Naive thymus-derived CD4-positive, alpha-beta T cell (primary cell): ENCODE results near the gene FGF18. TPM values are rescaled to one million over a fixed set of nuclear protein-coding genes. Genes with fewer than 3 reads are reported as not detected.
"Not testable (repeated sequence)": the region's sequence is repeated elsewhere in the genome, so short reads cannot be mapped to it uniquely, and the experiment has no call there.

Experiments
- ATAC-seq: fragments of 150-1000 bp; cut with Tn5 transposase; 2 replicates; pipeline ENCODE4 v1.10.0; 2021; ENCODE audit warnings: mild to moderate bottlenecking, moderate library complexity
- CTCF ChIA-PET: fragments of 350-600 bp; sonication (Branson Sonifier 250); formaldehyde crosslinking; loops from one replicate; lab custom pipeline; 2021; ENCODE audit warnings: antibody characterized with exemption; lab: Charles Lee
- POLR2A ChIA-PET: fragments of 350-600 bp; sonication (Branson Sonifier 250); formaldehyde crosslinking; loops from one replicate; lab custom pipeline; 2021; ENCODE audit warnings: antibody characterized with exemption, inconsistent platforms; lab: Charles Lee
- DNase-seq, 9 donors: peaks; one replicate each; pipeline versions ENCODE4 v3.0.0 to v3.0.0-alpha.2; 2020 to 2022; ENCODE audit warnings: mixed read lengths in 1 of 9
- H3K27ac ChIP-seq: one replicate; pipeline ENCODE4 v1.7.0; 2013; ENCODE audit warnings: mild to moderate bottlenecking, low read depth, low read length, moderate library complexity
- H3K27me3 ChIP-seq, 2 donors: one replicate each; pipeline ENCODE4 v1.7.0; 2013; ENCODE audit warnings: low read length in 2 of 2, mild to moderate bottlenecking in 2 of 2, moderate library complexity in 2 of 2; ENCODE audit not compliant: control insufficient read depth in 2 of 2, insufficient read depth in 2 of 2
- H3K36me3 ChIP-seq, 3 experiments: 1 replicate in 2 of 3; 2 replicates in 1 of 3; pipeline ENCODE4 v1.7.0; 2013; ENCODE audit warnings: low read length in 3 of 3, mild to moderate bottlenecking in 3 of 3, moderate library complexity in 1 of 3; ENCODE audit not compliant: insufficient read depth in 3 of 3, control insufficient read depth in 2 of 3
- H3K4me1 ChIP-seq, 2 donors: one replicate each; pipeline ENCODE4 v1.7.0; 2013; ENCODE audit warnings: low read length in 2 of 2, mild to moderate bottlenecking in 2 of 2, moderate library complexity in 1 of 2; ENCODE audit not compliant: control insufficient read depth in 2 of 2, insufficient read depth in 2 of 2
- H3K4me3 ChIP-seq: 2 replicates; pipeline ENCODE4 v1.7.0; 2013; ENCODE audit warnings: mild to moderate bottlenecking, low read length
- H3K9me3 ChIP-seq, 3 experiments: 1 replicate in 2 of 3; 2 replicates in 1 of 3; pipeline ENCODE4 v1.7.0; 2013; ENCODE audit warnings: low read length in 3 of 3; ENCODE audit not compliant: control insufficient read depth in 2 of 3
- H3K27ac Mint-ChIP-seq, 9 donors: one replicate each; pipeline ENCODE4 v1.8.0; 2020 to 2022; ENCODE audit warnings: mixed read lengths in 9 of 9, mild to moderate bottlenecking in 8 of 9, moderate library complexity in 5 of 9, inconsistent platforms in 2 of 9
- H3K27me3 Mint-ChIP-seq, 5 donors: one replicate each; pipeline ENCODE4 v1.8.0; 2021 to 2022; ENCODE audit warnings: mixed read lengths in 5 of 5, mild to moderate bottlenecking in 1 of 5
- H3K36me3 Mint-ChIP-seq, 5 donors: one replicate each; pipeline ENCODE4 v1.8.0; 2020 to 2022; ENCODE audit warnings: mixed read lengths in 5 of 5, mild to moderate bottlenecking in 3 of 5, inconsistent platforms in 1 of 5
- H3K4me1 Mint-ChIP-seq, 7 donors: one replicate each; pipeline ENCODE4 v1.8.0; 2020 to 2022; ENCODE audit warnings: mixed read lengths in 7 of 7, mild to moderate bottlenecking in 3 of 7, inconsistent platforms in 1 of 7
- H3K4me3 Mint-ChIP-seq, 10 donors: one replicate each; pipeline ENCODE4 v1.8.0; 2020 to 2022; ENCODE audit warnings: mild to moderate bottlenecking in 10 of 10, mixed read lengths in 10 of 10, moderate library complexity in 6 of 10, inconsistent platforms in 2 of 10
- H3K9me3 Mint-ChIP-seq, 11 donors: one replicate each; pipeline ENCODE4 v1.8.0; 2020 to 2022; ENCODE audit warnings: mixed read lengths in 11 of 11, mild to moderate bottlenecking in 4 of 11, inconsistent platforms in 1 of 11, moderate library complexity in 1 of 11
- intact Hi-C, 2 donors: fragments of 100-400 bp; cut with micrococcal nuclease; formaldehyde crosslinking; loops; one replicate each; pipeline ENCODE4 v1.15.1; 2023
- polyA plus RNA-seq, 2 donors: library from polyadenylated mRNA; unstranded; fragments of 300-500 nt; fragmentation: Illumina TruSeq; gene quantifications; one replicate each; pipeline ENCODE4 v1.2.3, GENCODE V29; 2021
- total RNA-seq, 6 experiments: library from RNA in 5 of 6; stranded (reverse) in 5 of 6; gene quantifications; 1 replicate in 5 of 6; 2 replicates in 1 of 6; pipeline ENCODE4 v1.2.3 and lab custom pipeline; 2021 to 2026

Gene FGF18
- total RNA-seq (under 1 TPM in 2 of 5 experiments, not detected in 3; 0.24 to 0.44 TPM), polyA plus RNA-seq (not detected), total RNA-seq (lab: John Stamatoyannopoulos, UW) (0.40 reads per million)

- Mint-ChIP-seq H3K9me3 (peaks cover 0 to 2% (median 0%) of the 10 kb centered on the region in 11 donors), H3K4me1 (peaks cover 6 to 20% (median 11%) of the 10 kb centered on the region in 7 donors), H3K27me3 (peaks cover 11 to 33% (median 20%) of the 10 kb centered on the region in 5 donors), H3K27ac (no peak within 1 kb of the TSS), H3K36me3 (peaks cover 0 to 1% (median 0%) of the 10 kb centered on the region in 5 donors), H3K4me3 (peak within 1 kb of the TSS; percentile 71 to 92 (median 84))
- Histone ChIP-seq H3K4me3 (peak within 1 kb of the TSS; percentile 45), H3K27ac (no peak within 1 kb of the TSS), H3K27me3 (peaks cover 3 to 4% of the 10 kb centered on the region in 2 donors), H3K36me3 (no peaks in the 10 kb centered on the region), H3K4me1 (peaks cover 5 to 15% of the 10 kb centered on the region in 2 donors), H3K9me3 (no peaks in the 10 kb centered on the region)
- POLR2A ChIA-PET: interaction anchor here (1.2 kb wide), 1 partner anchor 30 kb away, joined by 3 read pairs; no protein-coding TSS in a partner anchor
- peak in 2 of 9 donors; percentile 27 to 49 for DNase-seq
- intact Hi-C loops: loop anchor here (1.0 to 10.0 kb wide), 6 partner anchors 188 to 874 kb away; partner anchors contain the start of gene UBTD2 (in 1 of the 2)
- CTCF ChIA-PET: interaction anchor here (1.0 to 1.3 kb wide), 2 partner anchors 10 to 875 kb away, joined by 3 read pairs; no protein-coding TSS in a partner anchor
- ATAC-seq: peak; percentile 31
Observed at GRCh38 chr5:171418982-171419687, at the start of gene FGF18. FGF18 (plus strand) TSS chr5:171419647; CDS start chr5:171420200, 553 bp downstream.

GRCh38 chr5:171369898-171370297, 49.5 kb upstream of the FGF18 start:
- no peaks in the 10 kb centered on the region for H3K36me3 Mint-ChIP-seq
- DNase-seq (no peak), ATAC-seq (no peak)
- Histone ChIP-seq H3K27me3 (no peaks in the 10 kb centered on the region), H3K9me3 (no peaks in the 10 kb centered on the region), H3K27ac (no peak overlapping the region), H3K4me3 (no peak overlapping the region), H3K36me3 (no peaks in the 10 kb centered on the region), H3K4me1 (no peaks in the 10 kb centered on the region)
- no peak overlapping the region for H3K27ac Mint-ChIP-seq
- peaks cover 0 to 12% (median 9%) of the 10 kb centered on the region in 5 donors for H3K27me3 Mint-ChIP-seq
- no peak overlapping the region for H3K4me3 Mint-ChIP-seq
- ChIA-PET POLR2A (no interaction called here), CTCF (no interaction called here)
- H3K4me1 Mint-ChIP-seq: no peaks in the 10 kb centered on the region
- peaks cover 0 to 1% (median 0%) of the 10 kb centered on the region in 11 donors for H3K9me3 Mint-ChIP-seq
- intact Hi-C loops: no loop called here

GRCh38 chr5:171370881-171371280, 48.6 kb upstream of the FGF18 start:
- intact Hi-C loops, H3K9me3 Mint-ChIP-seq, ATAC-seq, H3K4me1 ChIP-seq, H3K4me3 Mint-ChIP-seq, H3K4me1 Mint-ChIP-seq, CTCF ChIA-PET, H3K36me3 ChIP-seq, POLR2A ChIA-PET, H3K27me3 Mint-ChIP-seq, H3K9me3 ChIP-seq, H3K27me3 ChIP-seq, H3K4me3 ChIP-seq, H3K27ac Mint-ChIP-seq, H3K36me3 Mint-ChIP-seq, H3K27ac ChIP-seq, DNase-seq: not testable (repeated sequence)

GRCh38 chr5:171371326-171371725, 48.1 kb upstream of the FGF18 start:
- no peaks in the 10 kb centered on the region for H3K4me1 ChIP-seq
- Mint-ChIP-seq H3K4me1 (no peaks in the 10 kb centered on the region), H3K36me3 (no peaks in the 10 kb centered on the region), H3K27me3 (peaks cover 0 to 4% (median 3%) of the 10 kb centered on the region in 5 donors), H3K4me3 (no peak overlapping the region), H3K27ac (no peak overlapping the region), H3K9me3 (peaks cover 0 to 1% (median 0%) of the 10 kb centered on the region in 11 donors)
- H3K9me3 ChIP-seq: no peaks in the 10 kb centered on the region
- no peak for DNase-seq
- no peak overlapping the region for H3K27ac ChIP-seq
- ATAC-seq: no peak
- no peaks in the 10 kb centered on the region for H3K27me3 ChIP-seq
- no peak overlapping the region for H3K4me3 ChIP-seq
- ChIA-PET POLR2A (no interaction called here), CTCF (no interaction called here)
- H3K36me3 ChIP-seq: no peaks in the 10 kb centered on the region
- intact Hi-C loops: no loop called here

GRCh38 chr5:171379961-171380360, 39.5 kb upstream of the FGF18 start:
- H3K4me1 ChIP-seq: no peaks in the 10 kb centered on the region
- DNase-seq (no peak), ATAC-seq (no peak)
- H3K27me3 ChIP-seq: no peaks in the 10 kb centered on the region
- Mint-ChIP-seq H3K9me3 (no peaks in the 10 kb centered on the region), H3K36me3 (no peaks in the 10 kb centered on the region), H3K27me3 (no peaks in the 10 kb centered on the region), H3K27ac (no peak overlapping the region), H3K4me3 (no peak overlapping the region), H3K4me1 (no peaks in the 10 kb centered on the region)
- no peaks in the 10 kb centered on the region for H3K9me3 ChIP-seq
- ChIA-PET CTCF (no interaction called here), POLR2A (no interaction called here)
- H3K27ac ChIP-seq: no peak overlapping the region
- intact Hi-C loops: loop anchor here (5.0 to 10.0 kb wide), 2 partner anchors 532 to 1945 kb away; partner anchors contain the start of gene STC2 (in 1 of the 2)
- no peaks in the 10 kb centered on the region for H3K36me3 ChIP-seq
- no peak overlapping the region for H3K4me3 ChIP-seq

GRCh38 chr5:171384416-171384815, 35.0 kb upstream of the FGF18 start:
- H3K27me3 Mint-ChIP-seq, CTCF ChIA-PET, ATAC-seq, H3K27ac ChIP-seq, H3K4me3 ChIP-seq, H3K9me3 ChIP-seq, POLR2A ChIA-PET, H3K9me3 Mint-ChIP-seq, H3K36me3 ChIP-seq, H3K4me3 Mint-ChIP-seq, H3K27ac Mint-ChIP-seq, H3K27me3 ChIP-seq, DNase-seq: not testable (repeated sequence)
- H3K4me1 ChIP-seq: peaks cover 5 to 14% of the 10 kb centered on the region in 2 donors
- intact Hi-C loops: loop anchor here in 1 of 2 donors (10.0 kb wide), 1 partner anchor 1940 kb away; the partner anchor contains the start of gene STC2
- peaks cover 7 to 24% (median 20%) of the 10 kb centered on the region in 7 donors for H3K4me1 Mint-ChIP-seq
- peaks cover 0 to 14% (median 3%) of the 10 kb centered on the region in 5 donors for H3K36me3 Mint-ChIP-seq
